Measurements from ENCODE around the gene SLC39A11.
"Not testable (repeated sequence)": the region's sequence is repeated elsewhere in the genome, so short reads cannot be mapped to it uniquely, and the experiment has no call there.

Gene SLC39A11

GRCh38 chr17:72940496-72940895, 152.0 kb downstream of the SLC39A11 start:
- DNase-seq: no peak

- DNase-seq: no peak
Measured at GRCh38 chr17:72938482-72938881, 154.0 kb downstream of the SLC39A11 start.

- DNase-seq: no peak
Measured at GRCh38 chr17:72937707-72938106, 154.8 kb downstream of the SLC39A11 start.

GRCh38 chr17:72937254-72937653, 155.2 kb downstream of the SLC39A11 start:
- DNase-seq: not testable (repeated sequence)

GRCh38 chr17:72935984-72936383, 156.5 kb downstream of the SLC39A11 start:
- no peak for DNase-seq

- no peak for DNase-seq
Measured at GRCh38 chr17:72934927-72935326, 157.6 kb downstream of the SLC39A11 start.

- DNase-seq: no peak
Measured at GRCh38 chr17:72931635-72932034, 160.9 kb downstream of the SLC39A11 start.

GRCh38 chr17:72931163-72931562, 161.3 kb downstream of the SLC39A11 start:
- no peak for DNase-seq

- DNase-seq: no peak
Measured at GRCh38 chr17:72930031-72930430, 162.5 kb downstream of the SLC39A11 start.

- no peak for DNase-seq
Measured at GRCh38 chr17:72928454-72929136, 163.9 kb downstream of the SLC39A11 start.

- DNase-seq: no peak
Measured at GRCh38 chr17:72927760-72928159, 164.7 kb downstream of the SLC39A11 start.

GRCh38 chr17:72927146-72927545, 165.3 kb downstream of the SLC39A11 start:
- DNase-seq: no peak

- DNase-seq: no peak
Measured at GRCh38 chr17:72926171-72926570, 166.3 kb downstream of the SLC39A11 start.

- no peak for DNase-seq
Measured at GRCh38 chr17:72924196-72924595, 168.3 kb downstream of the SLC39A11 start.

GRCh38 chr17:72922219-72922618, 170.3 kb downstream of the SLC39A11 start:
- DNase-seq: no peak

GRCh38 chr17:72921347-72922054, 171.0 kb downstream of the SLC39A11 start:
- DNase-seq: no peak

- DNase-seq: no peak
Measured at GRCh38 chr17:72920513-72920912, 172.0 kb downstream of the SLC39A11 start.

GRCh38 chr17:72916991-72917390, 175.5 kb downstream of the SLC39A11 start:
- no peak for DNase-seq

- no peak for DNase-seq
Measured at GRCh38 chr17:72915625-72916081, 176.8 kb downstream of the SLC39A11 start.

GRCh38 chr17:72913142-72913682, 179.3 kb downstream of the SLC39A11 start:
- DNase-seq: no peak

- DNase-seq: no peak
Measured at GRCh38 chr17:72906306-72906705, 186.2 kb downstream of the SLC39A11 start.

GRCh38 chr17:72903522-72903921, 189.0 kb downstream of the SLC39A11 start:
- no peak for DNase-seq

GRCh38 chr17:72901657-72902056, 190.8 kb downstream of the SLC39A11 start:
- DNase-seq: no peak

- no peak for DNase-seq
Measured at GRCh38 chr17:72901083-72901482, 191.4 kb downstream of the SLC39A11 start.

Data from activated T-cell treated with anti-CD3 and anti-CD28 coated beads for 4 hours (primary cell).